Calu3 (cell line): ENCODE results near the gene SLC25A21. TPM values are rescaled to one million over a fixed set of nuclear protein-coding genes. Genes with fewer than 3 reads are reported as not detected.

Source experiments
- BruUV-seq: library from RNA; stranded (reverse); fragments of 400-500 nt; replicated peaks from 2 replicates; lab custom pipeline; 2021; lab: Mats Ljungman, UMichigan
- CTCF ChIA-PET: fragments of 300-600 bp; sonication (Branson Sonifier 250); formaldehyde crosslinking; loops from one replicate; lab custom pipeline; 2022; ENCODE audit warnings: antibody characterized with exemption; lab: Charles Lee
- DNase-seq: peaks from one replicate; pipeline ENCODE4 v3.0.0; 2022
- H3K27ac Mint-ChIP-seq: one replicate; pipeline ENCODE4 v1.8.0; 2022; ENCODE audit warnings: mixed read lengths; ENCODE audit not compliant: unreplicated experiment
- H3K27me3 Mint-ChIP-seq: one replicate; pipeline ENCODE4 v1.8.0; 2022; ENCODE audit warnings: mixed read lengths; ENCODE audit not compliant: unreplicated experiment
- H3K36me3 Mint-ChIP-seq: one replicate; pipeline ENCODE4 v1.8.0; 2022; ENCODE audit warnings: mild to moderate bottlenecking, moderate library complexity, mixed read lengths; ENCODE audit not compliant: insufficient read depth, unreplicated experiment
- H3K4me1 Mint-ChIP-seq: one replicate; pipeline ENCODE4 v1.8.0; 2022; ENCODE audit warnings: mild to moderate bottlenecking, low read depth, mixed read lengths; ENCODE audit not compliant: unreplicated experiment
- H3K4me3 Mint-ChIP-seq: one replicate; pipeline ENCODE4 v1.8.0; 2022; ENCODE audit warnings: mild to moderate bottlenecking, low read depth, moderate library complexity, mixed read lengths; ENCODE audit not compliant: unreplicated experiment
- H3K9me3 Mint-ChIP-seq: one replicate; pipeline ENCODE4 v1.8.0; 2022; ENCODE audit warnings: low read depth, mixed read lengths; ENCODE audit not compliant: unreplicated experiment
- intact Hi-C: fragments of 100-400 bp; cut with micrococcal nuclease; formaldehyde crosslinking; loops from one replicate; pipeline ENCODE4 v1.10.0; 2022; ENCODE audit not compliant: unreplicated experiment
- total RNA-seq: library from RNA; stranded (reverse); gene quantifications from 2 replicates; pipeline ENCODE4 v1.2.3, GENCODE V29; 2022
- TF ChIP-seq, protein P1 (sequence below): fragments of 200-600 bp; IDR thresholded peaks from one replicate; pipeline ENCODE4 v1.8.0; 2022; ENCODE audit warnings: antibody characterized with exemption; ENCODE audit not compliant: unreplicated experiment

The SLC25A21 gene
- total RNA-seq, 1 experiment from 2014 or later: 1.4 TPM

DNA sequence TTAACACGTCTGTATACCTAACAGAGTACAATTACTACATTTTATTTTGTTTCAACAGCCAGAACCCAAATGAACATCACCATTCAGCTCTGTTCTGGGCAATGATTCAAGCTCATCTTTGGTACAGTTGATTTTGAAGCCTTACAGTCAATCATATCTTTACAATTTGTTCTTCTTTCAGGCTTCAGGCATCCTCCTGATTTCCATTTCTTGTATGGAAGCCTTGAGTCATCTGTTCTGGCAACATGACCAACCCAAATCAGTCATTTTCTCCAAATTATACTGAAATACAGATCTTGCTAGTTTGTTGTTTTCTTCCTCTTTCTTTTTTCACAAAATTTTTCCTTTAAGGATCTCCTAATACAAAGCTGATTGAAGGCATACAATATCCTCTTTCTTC lies 430.5 kb downstream of the SLC25A21 start:
- no TSS peak for BruUV-seq
- CTCF ChIA-PET: no interaction called here
- DNase-seq: no peak
- TF ChIP-seq, protein P1, sequence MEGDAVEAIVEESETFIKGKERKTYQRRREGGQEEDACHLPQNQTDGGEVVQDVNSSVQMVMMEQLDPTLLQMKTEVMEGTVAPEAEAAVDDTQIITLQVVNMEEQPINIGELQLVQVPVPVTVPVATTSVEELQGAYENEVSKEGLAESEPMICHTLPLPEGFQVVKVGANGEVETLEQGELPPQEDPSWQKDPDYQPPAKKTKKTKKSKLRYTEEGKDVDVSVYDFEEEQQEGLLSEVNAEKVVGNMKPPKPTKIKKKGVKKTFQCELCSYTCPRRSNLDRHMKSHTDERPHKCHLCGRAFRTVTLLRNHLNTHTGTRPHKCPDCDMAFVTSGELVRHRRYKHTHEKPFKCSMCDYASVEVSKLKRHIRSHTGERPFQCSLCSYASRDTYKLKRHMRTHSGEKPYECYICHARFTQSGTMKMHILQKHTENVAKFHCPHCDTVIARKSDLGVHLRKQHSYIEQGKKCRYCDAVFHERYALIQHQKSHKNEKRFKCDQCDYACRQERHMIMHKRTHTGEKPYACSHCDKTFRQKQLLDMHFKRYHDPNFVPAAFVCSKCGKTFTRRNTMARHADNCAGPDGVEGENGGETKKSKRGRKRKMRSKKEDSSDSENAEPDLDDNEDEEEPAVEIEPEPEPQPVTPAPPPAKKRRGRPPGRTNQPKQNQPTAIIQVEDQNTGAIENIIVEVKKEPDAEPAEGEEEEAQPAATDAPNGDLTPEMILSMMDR: no peak
- Mint-ChIP-seq H3K36me3 (no peaks in the 10 kb centered on the region), H3K9me3 (no peaks in the 10 kb centered on the region), H3K4me1 (no peaks in the 10 kb centered on the region), H3K27me3 (peaks cover 15% of the 10 kb centered on the region), H3K27ac (no peak overlapping the region), H3K4me3 (no peak overlapping the region)
- intact Hi-C loops: no loop called here

DNA sequence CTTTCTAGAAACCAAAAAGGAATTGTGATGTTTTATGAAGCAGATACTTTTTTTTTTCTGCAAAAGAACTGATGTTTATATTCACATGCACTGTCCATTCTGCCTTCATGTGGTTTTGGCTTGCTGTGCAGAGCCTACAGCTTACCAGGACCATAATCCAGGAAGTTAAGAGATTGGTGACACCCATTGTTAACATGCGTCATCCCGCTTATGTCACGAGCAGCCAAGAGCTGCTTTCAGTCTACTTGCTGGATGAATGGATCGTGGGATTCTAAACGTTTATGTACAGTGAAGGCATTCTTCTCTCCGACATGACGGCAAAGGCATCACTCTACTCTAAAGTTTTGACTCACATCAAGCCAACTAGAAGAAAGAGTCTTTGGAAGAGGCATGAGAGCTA lies 434.1 kb downstream of the SLC25A21 start:
- TF ChIP-seq, protein P1: no peak
- H3K36me3 Mint-ChIP-seq: no peaks in the 10 kb centered on the region
- H3K9me3 Mint-ChIP-seq: no peaks in the 10 kb centered on the region
- no peaks in the 10 kb centered on the region for H3K4me1 Mint-ChIP-seq
- peaks cover 20% of the 10 kb centered on the region for H3K27me3 Mint-ChIP-seq
- BruUV-seq: no TSS peak
- H3K4me3 Mint-ChIP-seq: no peak overlapping the region
- CTCF ChIA-PET: no interaction called here
- no peak overlapping the region for H3K27ac Mint-ChIP-seq
- intact Hi-C loops: no loop called here
- no peak for DNase-seq

DNA sequence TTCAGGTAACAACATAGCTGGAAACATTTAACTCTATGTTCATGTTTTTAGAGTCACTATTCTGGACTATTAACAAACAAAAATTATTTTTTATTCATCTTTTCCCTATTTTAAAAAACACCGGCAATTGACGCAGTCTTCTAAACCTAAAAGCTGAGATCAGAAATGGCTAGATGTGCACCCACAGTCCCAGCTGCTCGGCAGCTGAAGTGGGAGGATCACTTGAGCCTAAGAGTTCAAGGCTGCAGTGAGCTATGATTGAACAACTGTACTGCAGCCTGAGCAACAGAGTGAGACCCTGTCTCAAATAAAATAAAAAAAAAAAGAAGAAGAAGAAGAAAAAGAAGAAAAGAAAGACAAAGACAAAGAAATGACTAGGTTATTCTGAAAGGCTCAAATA lies 446.3 kb downstream of the SLC25A21 start:
- Mint-ChIP-seq H3K36me3 (no peaks in the 10 kb centered on the region), H3K4me3 (no peak overlapping the region), H3K27me3 (peaks cover 12% of the 10 kb centered on the region), H3K27ac (no peak overlapping the region), H3K9me3 (no peaks in the 10 kb centered on the region), H3K4me1 (no peaks in the 10 kb centered on the region)
- BruUV-seq: no TSS peak
- TF ChIP-seq, protein P1: no peak
- CTCF ChIA-PET: interaction anchor here (0.6 kb wide), 1 partner anchor 8 kb away, joined by 4 read pairs; no protein-coding TSS in a partner anchor
- intact Hi-C loops: no loop called here
- DNase-seq: no peak

DNA sequence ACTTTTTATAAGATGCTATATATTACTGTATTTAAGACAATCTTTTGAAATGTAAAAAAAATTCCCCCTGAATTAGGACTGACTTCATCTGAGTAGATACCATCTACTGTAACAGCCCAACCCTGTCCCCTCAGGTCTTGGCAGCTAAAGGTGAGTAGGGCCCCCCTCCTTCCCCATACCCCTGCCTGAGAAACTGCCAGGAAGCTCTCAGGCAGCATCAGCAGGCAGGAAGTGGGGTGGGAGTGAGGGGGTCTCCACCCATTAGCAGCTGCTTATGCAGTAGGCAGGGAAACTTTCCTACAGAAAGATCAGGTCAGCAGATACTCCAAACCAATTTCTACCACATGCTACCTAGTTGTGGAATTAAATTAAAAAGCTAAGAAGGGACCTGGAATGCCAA lies 448.2 kb downstream of the SLC25A21 start:
- no peaks in the 10 kb centered on the region for H3K4me1 Mint-ChIP-seq
- H3K9me3 Mint-ChIP-seq: no peaks in the 10 kb centered on the region
- H3K36me3 Mint-ChIP-seq: no peaks in the 10 kb centered on the region
- H3K27ac Mint-ChIP-seq: no peak overlapping the region
- TF ChIP-seq, protein P1: no peak
- BruUV-seq: no TSS peak
- CTCF ChIA-PET: interaction anchor here (1.2 kb wide), 1 partner anchor 12 kb away, joined by 3 read pairs; no protein-coding TSS in a partner anchor
- no peak overlapping the region for H3K4me3 Mint-ChIP-seq
- intact Hi-C loops: no loop called here
- no peak for DNase-seq
- H3K27me3 Mint-ChIP-seq: peaks cover 12% of the 10 kb centered on the region
